HG02840 (cell line): ENCODE data around the gene SOX6.
"Not testable (repeated sequence)": the region's sequence is repeated elsewhere in the genome, so short reads cannot be mapped to it uniquely, and the experiment has no call there.

ENCODE experiments used
- ATAC-seq: cut with Tn5 transposase; IDR thresholded peaks from one replicate; pipeline ENCODE4 v1.9.1; 2021; ENCODE audit warnings: mild to moderate bottlenecking, moderate library complexity, moderate number of reproducible peaks; ENCODE audit not compliant: unreplicated experiment, low FRiP score

Gene SOX6

GRCh38 chr11:16356057-16356760 is at the start of gene SOX6:
Gene SOX6 (minus strand): TSS chr11:16356546. CDS start chr11:16341248, 15,298 bp downstream.
- ATAC-seq, result no peak

DNA sequence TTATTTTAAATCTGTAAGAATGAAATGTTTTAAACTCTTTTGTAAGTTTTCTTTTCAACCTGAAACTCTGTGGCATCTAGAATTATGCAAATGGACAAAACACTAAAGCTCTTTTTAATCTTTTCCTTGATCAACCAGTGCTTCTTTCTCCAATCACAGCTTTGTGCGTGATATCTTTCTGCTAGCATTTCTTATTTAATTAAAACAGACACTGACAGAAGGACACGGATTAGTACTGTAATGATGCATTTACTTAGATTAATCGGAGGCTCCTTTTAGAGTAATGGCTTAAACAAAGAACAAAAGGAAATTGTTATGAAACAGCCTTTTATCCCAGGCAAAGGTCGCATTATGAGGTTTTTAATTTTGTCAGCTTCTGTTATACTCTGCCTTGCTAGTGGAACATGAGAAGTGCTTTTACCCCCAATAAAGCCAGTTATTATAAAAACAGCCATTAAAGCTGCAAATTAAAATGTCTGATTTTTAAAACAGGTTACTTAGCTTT is 48.5 kb upstream of the SOX6 start:
- ATAC-seq, result no peak

GRCh38 chr11:16403851-16404250 is 47.5 kb upstream of the SOX6 start:
- ATAC-seq, result no peak

GRCh38 chr11:16403448-16403803 is 47.1 kb upstream of the SOX6 start:
- ATAC-seq, result no peak

GRCh38 chr11:16402654-16403447 is 46.5 kb upstream of the SOX6 start:
- ATAC-seq, result no peak

DNA sequence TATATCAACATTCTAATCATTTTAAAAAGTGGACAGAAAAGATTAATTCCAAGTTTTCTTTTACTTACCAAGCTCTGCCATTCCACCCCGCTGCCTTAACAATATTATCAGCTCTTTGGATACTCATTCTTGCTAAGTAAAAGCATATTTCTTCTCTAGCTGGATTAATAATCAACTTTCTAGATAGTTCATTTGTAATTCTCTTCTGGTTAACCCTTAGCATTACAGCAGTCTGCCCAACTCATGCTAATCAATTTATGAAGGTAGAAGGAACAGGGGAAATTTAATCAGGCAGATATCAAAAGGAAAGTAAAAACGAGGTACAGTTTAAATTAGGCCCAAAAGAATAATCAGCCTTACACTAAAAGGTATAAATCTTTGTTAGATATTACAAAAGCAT is 41.0 kb upstream of the SOX6 start:
- no peak for ATAC-seq

- no peak for ATAC-seq
Observed at GRCh38 chr11:16395601-16396000, 39.3 kb upstream of the SOX6 start.

GRCh38 chr11:16394947-16395346 is 38.6 kb upstream of the SOX6 start:
- ATAC-seq, result no peak

GRCh38 chr11:16393340-16393739 is 37.0 kb upstream of the SOX6 start:
- no peak for ATAC-seq

GRCh38 chr11:16392616-16393015 is 36.3 kb upstream of the SOX6 start:
- ATAC-seq, result no peak

- ATAC-seq, result not testable (repeated sequence)
Observed at GRCh38 chr11:16390826-16391225, 34.5 kb upstream of the SOX6 start.

GRCh38 chr11:16385099-16385498 is 28.8 kb upstream of the SOX6 start:
- ATAC-seq, result no peak

GRCh38 chr11:16382638-16383380 is 26.5 kb upstream of the SOX6 start:
- no peak for ATAC-seq

- ATAC-seq, result no peak
Observed at GRCh38 chr11:16382186-16382585, 25.8 kb upstream of the SOX6 start.

- ATAC-seq, result no peak
Observed at GRCh38 chr11:16380941-16381568, 24.7 kb upstream of the SOX6 start.

DNA sequence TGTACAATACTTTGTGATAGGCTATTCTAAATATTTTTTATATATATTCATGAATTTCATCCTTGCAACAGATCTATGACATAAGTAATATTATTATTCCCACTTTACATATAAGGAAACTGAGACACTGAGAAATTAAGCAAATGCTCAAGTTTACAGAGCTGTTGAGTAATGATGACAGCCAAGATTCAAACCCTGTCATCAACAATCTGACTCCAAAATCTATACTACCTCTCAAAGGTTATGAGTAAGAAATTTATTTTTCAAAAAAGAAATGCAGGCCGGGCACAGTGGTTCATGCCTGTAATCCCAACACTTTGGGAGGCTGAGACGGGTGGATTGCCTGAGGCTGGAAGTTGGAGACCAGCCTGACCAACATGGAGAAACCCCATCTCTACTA is 22.6 kb upstream of the SOX6 start:
- no peak for ATAC-seq

DNA sequence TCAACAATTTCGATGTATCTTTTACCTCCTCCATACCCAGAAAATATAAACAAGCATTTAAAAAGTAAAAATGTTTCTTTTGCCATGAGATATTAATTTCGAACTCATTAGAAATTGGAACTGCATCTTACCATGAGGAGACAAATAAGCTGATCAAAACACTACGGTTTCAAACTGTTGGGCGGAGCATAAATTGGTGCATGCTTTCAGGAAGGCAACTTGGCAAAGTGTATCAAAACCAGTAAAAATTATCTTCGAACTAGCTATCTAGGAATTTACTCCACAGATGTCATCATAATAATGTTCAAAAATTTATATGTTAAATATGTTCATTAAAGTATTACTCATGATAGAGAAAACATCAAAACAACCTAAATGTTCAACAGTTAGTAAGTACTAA is 21.4 kb upstream of the SOX6 start:
- ATAC-seq, result no peak

GRCh38 chr11:16375664-16376063 is 19.3 kb upstream of the SOX6 start:
- not testable (repeated sequence) for ATAC-seq

DNA sequence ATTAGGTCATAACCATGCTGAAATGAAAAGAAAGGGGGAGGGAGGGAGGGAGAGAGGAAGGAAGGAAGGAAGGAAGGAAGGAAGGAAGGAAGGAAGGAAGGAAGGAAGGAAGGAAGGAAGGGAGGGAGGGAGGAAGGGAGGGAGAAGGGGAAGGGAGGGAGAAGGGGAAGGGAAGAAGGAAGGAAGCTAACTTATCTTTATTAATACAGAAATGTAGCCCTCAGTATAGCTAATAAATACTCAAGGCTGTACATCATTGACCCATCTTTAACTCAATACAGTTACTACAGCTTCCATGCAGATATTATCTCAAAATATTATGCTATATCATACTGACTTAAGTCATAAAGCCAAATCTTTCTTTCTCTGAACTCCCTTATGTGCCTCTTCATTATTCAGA is 17.4 kb upstream of the SOX6 start:
- ATAC-seq, result no peak

GRCh38 chr11:16372355-16372754 is 16.0 kb upstream of the SOX6 start:
- ATAC-seq, result no peak

DNA sequence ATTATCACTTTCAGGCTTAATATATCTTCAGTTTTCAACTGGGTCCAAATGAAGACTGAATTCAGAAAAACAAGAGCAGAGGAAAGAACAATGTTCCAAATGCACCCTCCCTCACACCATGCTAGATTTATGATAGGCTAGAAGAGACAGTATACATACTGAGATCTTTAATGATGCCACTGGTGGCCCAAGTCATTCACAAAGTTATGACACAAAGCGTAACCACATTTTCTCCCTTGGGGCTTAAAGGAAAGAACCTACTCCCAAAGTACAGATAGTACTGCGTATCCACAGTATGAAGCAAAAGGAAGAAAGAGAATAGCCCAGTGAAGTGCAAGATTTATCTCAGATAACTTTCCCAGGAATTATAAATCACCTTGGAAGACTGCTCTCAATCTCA is 10.9 kb upstream of the SOX6 start:
- no peak for ATAC-seq
